Keratinocyte (primary cell): ENCODE results near the gene AKT1S1. TPM values are rescaled to one million over a fixed set of nuclear protein-coding genes. Genes with fewer than 3 reads are reported as not detected.
A peak's percentile ranks its signal among the peaks of the same experiment; 100 is the strongest.

Source experiments
- DNase-seq: peaks from one replicate; pipeline ENCODE4 v3.0.0-alpha.2; 2011; ENCODE audit warnings: low read depth, missing footprints, low spot score
- FAIRE-seq: peaks from 2 replicates; lab custom pipeline; 2011; peaks lifted over from hg19 to GRCh38; lab: Jason Lieb, UNC
- H2AFZ ChIP-seq: 2 replicates; pipeline ENCODE4 v1.6.0; 2012; ENCODE audit warnings: low read length, control low read depth, inconsistent platforms; ENCODE audit not compliant: control insufficient read depth
- H3K27ac ChIP-seq: 2 replicates; pipeline ENCODE4 v1.5.1; 2011; ENCODE audit warnings: low read length; ENCODE audit not compliant: control insufficient read depth, insufficient read depth
- H3K27me3 ChIP-seq: 3 replicates; pipeline ENCODE4 v1.6.0; 2011; ENCODE audit warnings: low read length; ENCODE audit not compliant: control insufficient read depth, insufficient read depth; ENCODE audit errors: extremely low read depth
- H3K36me3 ChIP-seq, 2 experiments: 2 replicates in 1 of 2; 3 replicates in 1 of 2; pipeline ENCODE4 v1.5.1; 2011; ENCODE audit warnings: low read length in 2 of 2, mild to moderate bottlenecking in 1 of 2; ENCODE audit not compliant: control insufficient read depth in 2 of 2, insufficient read depth in 2 of 2; ENCODE audit errors: extremely low read depth in 1 of 2
- H3K4me1 ChIP-seq: 3 replicates; pipeline ENCODE4 v1.5.1; 2011; ENCODE audit warnings: low read length; ENCODE audit not compliant: control insufficient read depth, insufficient read depth; ENCODE audit errors: extremely low read depth
- H3K4me2 ChIP-seq: 3 replicates; pipeline ENCODE4 v1.6.0; 2011; ENCODE audit warnings: low read depth, low read length; ENCODE audit not compliant: control insufficient read depth, insufficient read depth; ENCODE audit errors: extremely low read depth
- H3K4me3 ChIP-seq, 3 experiments: fragments of 200-600 bp in 1 of 3; sonication (generic) in 1 of 3; 2 replicates in 2 of 3; 3 replicates in 1 of 3; pipeline ENCODE4 v1.5.1; 2011 to 2016; ENCODE audit warnings: low read length in 3 of 3, mild to moderate bottlenecking in 3 of 3, control low read depth in 2 of 3, inconsistent platforms in 1 of 3, low read depth in 1 of 3, mixed read lengths in 1 of 3, mixed run types in 1 of 3, moderate library complexity in 1 of 3; ENCODE audit not compliant: control insufficient read depth in 2 of 3, insufficient read depth in 2 of 3; ENCODE audit errors: extremely low read depth in 1 of 3
- H3K79me2 ChIP-seq: 2 replicates; pipeline ENCODE4 v1.6.0; 2012; ENCODE audit warnings: low read length; ENCODE audit not compliant: control insufficient read depth, insufficient read depth
- H3K9ac ChIP-seq: 3 replicates; pipeline ENCODE4 v1.6.0; 2011; ENCODE audit warnings: low read length; ENCODE audit not compliant: control insufficient read depth, insufficient read depth; ENCODE audit errors: extremely low read depth
- H3K9me1 ChIP-seq: 3 replicates; pipeline ENCODE4 v1.6.0; 2011; ENCODE audit warnings: low read length; ENCODE audit not compliant: control insufficient read depth, insufficient read depth; ENCODE audit errors: extremely low read depth
- H3K9me3 ChIP-seq: 2 replicates; pipeline ENCODE4 v1.5.1; 2012; ENCODE audit warnings: low read depth, low read length; ENCODE audit not compliant: control insufficient read depth
- H4K20me1 ChIP-seq: 3 replicates; pipeline ENCODE4 v1.6.0; 2011; ENCODE audit warnings: low read length; ENCODE audit not compliant: control insufficient read depth, insufficient read depth; ENCODE audit errors: extremely low read depth
- CTCF ChIP-seq, 3 experiments: IDR thresholded peaks in 1 of 3; conservative IDR thresholded peaks in 1 of 3; optimal IDR thresholded peaks in 1 of 3; 2 replicates in 2 of 3; 3 replicates in 1 of 3; pipeline versions ENCODE3 to v1.5.1; 2011; ENCODE audit warnings: low read length in 3 of 3, mild to moderate bottlenecking in 3 of 3, moderate library complexity in 2 of 3, control low read depth in 1 of 3, inconsistent platforms in 1 of 3; ENCODE audit not compliant: insufficient read depth in 2 of 3; ENCODE audit errors: extremely low read depth in 1 of 3
- EZH2 ChIP-seq: IDR thresholded peaks from one replicate; pipeline ENCODE4 v1.6.1; 2012; ENCODE audit warnings: inconsistent platforms, mild to moderate bottlenecking, low read length, moderate library complexity
- dilution Hi-C: fragments of 300-500 bp; cut with MboI; formaldehyde crosslinking; loops from one replicate; pipeline ENCODE4 v1.7.0; 2020; ENCODE audit warnings: low sequenced_read_pairs; ENCODE audit not compliant: extremely low pct_ligation_motif_present
- polyA plus RNA-seq, 5 experiments: library from polyadenylated mRNA; depleted of rRNA in 3 of 5; stranded (reverse) in 3 of 5; stranded (forward) in 1 of 5; unstranded in 1 of 5; fragments of >200 nt; gene quantifications; 1 replicate in 1 of 5; 2 replicates in 3 of 5; 3 replicates in 1 of 5; pipeline versions ENCODE4 v1.2.1 to v1.2.3, GENCODE V29; 2011 to 2012; ENCODE audit warnings: missing spikeins in 2 of 5, low read depth in 1 of 5, low replicate concordance in 1 of 5

Gene AKT1S1
- polyA plus RNA-seq, 1 donor (not counting 4 experiments of a cell fraction or from before 2014, with no cell fraction given): 27.2 TPM

- TF ChIP-seq EZH2 (no peak), CTCF (optimal IDR thresholded peaks at IDR 0.05 in 1 of 3, IDR thresholded peaks at IDR 0.05 in 1 of 3, conservative IDR thresholded peaks at IDR 0.05 in 1 of 3; ENCODE audit: extremely low read depth in 1 of 3, insufficient read depth in 2 of 3, low read length in 3 of 3) (no peak)
These were observed 5.7 kb downstream of the AKT1S1 start for GRCh38 chr19:49871349-49871985.

GRCh38 chr19:49870309-49870901 is 6.8 kb downstream of the AKT1S1 start:
- Histone ChIP-seq H3K27ac (peak overlapping the region; percentile 42), H3K4me1 (peaks cover 33% of the 10 kb centered on the region), H3K9ac (peak overlapping the region; percentile 53), H3K4me3 (peak overlapping the region; percentile 11 to 52 (median 29)), H3K9me3 (no peaks in the 10 kb centered on the region), H4K20me1 (no peaks in the 10 kb centered on the region), H3K79me2 (peaks cover 34% of the 10 kb centered on the region), H3K4me2 (peak overlapping the region; percentile 69), H3K36me3 (peaks cover 12 to 24% of the 10 kb centered on the region in 2 experiments), H3K9me1 (no peaks in the 10 kb centered on the region), H2AFZ (no peak overlapping the region), H3K27me3 (no peaks in the 10 kb centered on the region)
- FAIRE-seq (no peak), DNase-seq (no peak)
- dilution Hi-C loops: no loop called here
- TF ChIP-seq CTCF (optimal IDR thresholded peaks at IDR 0.05 in 1 of 3, IDR thresholded peaks at IDR 0.05 in 1 of 3, conservative IDR thresholded peaks at IDR 0.05 in 1 of 3; ENCODE audit: extremely low read depth in 1 of 3, insufficient read depth in 2 of 3, low read length in 3 of 3) (no peak), EZH2 (no peak)

More at GRCh38 chr19:49871349-49871985, 5.7 kb downstream of the AKT1S1 start:
- H4K20me1 ChIP-seq: no peaks in the 10 kb centered on the region
- peaks cover 25% of the 10 kb centered on the region for H3K4me1 ChIP-seq
- no peak overlapping the region for H3K27ac ChIP-seq
- no peak overlapping the region for H3K4me3 ChIP-seq
- no peak overlapping the region for H3K4me2 ChIP-seq
- dilution Hi-C loops: no loop called here
- H3K27me3 ChIP-seq: no peaks in the 10 kb centered on the region
- no peak overlapping the region for H2AFZ ChIP-seq
- peaks cover 12 to 24% of the 10 kb centered on the region in 2 experiments for H3K36me3 ChIP-seq
- FAIRE-seq: no peak
- H3K9me1 ChIP-seq: no peaks in the 10 kb centered on the region
- H3K9ac ChIP-seq: no peak overlapping the region
- DNase-seq: no peak
- no peaks in the 10 kb centered on the region for H3K9me3 ChIP-seq
- peaks cover 31% of the 10 kb centered on the region for H3K79me2 ChIP-seq
